GM10266 (cell line): ENCODE data around the gene ALDOC.
A peak's percentile ranks its signal among the peaks of the same experiment; 100 is the strongest.

Source experiments
- DNase-seq: peaks from one replicate; pipeline ENCODE4 v3.0.0; 2012; ENCODE audit errors: extremely low spot score
- TF ChIP-seq, protein P1 (sequence below): IDR thresholded peaks from 2 replicates; pipeline ENCODE4 v1.5.1; 2012; ENCODE audit warnings: mild to moderate bottlenecking, low read depth; ENCODE audit not compliant: control insufficient read depth, insufficient read depth; ENCODE audit errors: missing control alignments

The ALDOC gene

GRCh38 chr17:28576758-28577465, at the start of gene ALDOC:
ALDOC (minus strand) TSS chr17:28576895; CDS start chr17:28575532, 1,363 bp downstream.
- DNase-seq = peak; percentile 96
- TF ChIP-seq, protein P1, sequence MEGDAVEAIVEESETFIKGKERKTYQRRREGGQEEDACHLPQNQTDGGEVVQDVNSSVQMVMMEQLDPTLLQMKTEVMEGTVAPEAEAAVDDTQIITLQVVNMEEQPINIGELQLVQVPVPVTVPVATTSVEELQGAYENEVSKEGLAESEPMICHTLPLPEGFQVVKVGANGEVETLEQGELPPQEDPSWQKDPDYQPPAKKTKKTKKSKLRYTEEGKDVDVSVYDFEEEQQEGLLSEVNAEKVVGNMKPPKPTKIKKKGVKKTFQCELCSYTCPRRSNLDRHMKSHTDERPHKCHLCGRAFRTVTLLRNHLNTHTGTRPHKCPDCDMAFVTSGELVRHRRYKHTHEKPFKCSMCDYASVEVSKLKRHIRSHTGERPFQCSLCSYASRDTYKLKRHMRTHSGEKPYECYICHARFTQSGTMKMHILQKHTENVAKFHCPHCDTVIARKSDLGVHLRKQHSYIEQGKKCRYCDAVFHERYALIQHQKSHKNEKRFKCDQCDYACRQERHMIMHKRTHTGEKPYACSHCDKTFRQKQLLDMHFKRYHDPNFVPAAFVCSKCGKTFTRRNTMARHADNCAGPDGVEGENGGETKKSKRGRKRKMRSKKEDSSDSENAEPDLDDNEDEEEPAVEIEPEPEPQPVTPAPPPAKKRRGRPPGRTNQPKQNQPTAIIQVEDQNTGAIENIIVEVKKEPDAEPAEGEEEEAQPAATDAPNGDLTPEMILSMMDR = no peak

GRCh38 chr17:28624148-28624547, 47.5 kb upstream of the ALDOC start:
- TF ChIP-seq, protein P1 = no peak
- no peak for DNase-seq

DNA sequence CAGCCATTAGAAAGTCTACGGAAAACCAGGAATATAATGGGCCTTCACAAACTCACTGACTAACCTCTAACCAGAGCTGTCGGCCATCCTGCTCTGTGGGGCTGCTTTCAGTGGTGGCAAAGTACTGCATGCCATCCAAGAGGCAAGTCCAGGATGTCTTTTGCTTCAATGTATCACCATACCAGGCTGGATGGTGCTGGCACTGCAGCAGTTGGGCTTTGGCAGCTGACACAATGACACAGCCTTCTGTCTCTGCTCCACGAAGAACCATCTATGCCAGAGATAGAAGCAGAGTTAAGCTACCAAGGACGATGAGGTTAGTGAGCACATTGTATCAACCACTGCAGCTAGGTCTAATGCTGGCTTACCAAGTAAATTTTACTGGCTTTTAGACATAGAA, 47.0 kb upstream of the ALDOC start:
- TF ChIP-seq, protein P1 = no peak
- no peak for DNase-seq

GRCh38 chr17:28622186-28622585, 45.5 kb upstream of the ALDOC start:
- TF ChIP-seq, protein P1 = no peak
- DNase-seq = no peak

- no peak for DNase-seq
- TF ChIP-seq, protein P1 = no peak
Observed at GRCh38 chr17:28620010-28620409, 43.3 kb upstream of the ALDOC start.

DNA sequence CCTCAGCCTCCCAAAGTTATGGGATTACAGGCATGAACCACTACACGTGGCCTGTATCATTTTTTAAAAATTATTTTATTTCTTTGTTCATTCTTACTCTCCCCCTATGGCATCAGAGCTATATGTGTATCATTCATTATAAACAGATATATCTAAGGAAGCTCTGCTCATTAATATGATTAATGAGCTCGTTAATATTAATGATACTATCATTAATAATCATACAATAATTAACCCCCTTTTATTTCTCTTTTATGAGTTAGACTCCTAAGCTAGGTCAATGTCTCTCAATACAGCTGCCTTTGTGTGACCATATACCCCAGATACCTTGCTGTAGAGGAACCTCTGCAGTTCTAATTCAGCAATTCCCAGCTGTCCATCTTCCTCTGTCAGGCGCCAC, 41.8 kb upstream of the ALDOC start:
- no peak for DNase-seq
- TF ChIP-seq, protein P1 = no peak

- TF ChIP-seq, protein P1 = no peak
Observed at GRCh38 chr17:28616281-28616680, 39.6 kb upstream of the ALDOC start.

More at GRCh38 chr17:28616281-28616680, 39.6 kb upstream of the ALDOC start:
- DNase-seq = no peak
